HG03103 (cell line): ENCODE data around the gene MUSK.
"Not testable (repeated sequence)": the region's sequence is repeated elsewhere in the genome, so short reads cannot be mapped to it uniquely, and the experiment has no call there.

ENCODE experiments used
- ATAC-seq: cut with Tn5 transposase; IDR thresholded peaks from one replicate; pipeline ENCODE4 v1.9.1; 2021; ENCODE audit warnings: low read depth; ENCODE audit not compliant: unreplicated experiment

Gene MUSK

GRCh38 chr9:110807956-110808598, 139.5 kb downstream of the MUSK start:
- ATAC-seq, result peak; percentile 46

GRCh38 chr9:110808599-110808980, 140.0 kb downstream of the MUSK start:
- ATAC-seq, result peak; percentile 91

GRCh38 chr9:110809038-110809595, 140.5 kb downstream of the MUSK start:
- peak; percentile 40 for ATAC-seq

- ATAC-seq, result no peak
Measured at GRCh38 chr9:110810262-110810976, 141.8 kb downstream of the MUSK start.

GRCh38 chr9:110812886-110813285, 144.3 kb downstream of the MUSK start:
- no peak for ATAC-seq

- ATAC-seq, result no peak
Measured at GRCh38 chr9:110814159-110814558, 145.6 kb downstream of the MUSK start.

GRCh38 chr9:110815361-110815760, 146.8 kb downstream of the MUSK start:
- no peak for ATAC-seq

- ATAC-seq, result no peak
Measured at GRCh38 chr9:110820381-110820780, 151.8 kb downstream of the MUSK start.

- ATAC-seq, result peak; percentile 98
Measured at GRCh38 chr9:110821064-110821463, 152.5 kb downstream of the MUSK start.

GRCh38 chr9:110825129-110825528, 156.5 kb downstream of the MUSK start:
- ATAC-seq, result not testable (repeated sequence)

- no peak for ATAC-seq
Measured at GRCh38 chr9:110825950-110826349, 157.4 kb downstream of the MUSK start.

- not testable (repeated sequence) for ATAC-seq
Measured at GRCh38 chr9:110826400-110826799, 157.8 kb downstream of the MUSK start.

- no peak for ATAC-seq
Measured at GRCh38 chr9:110828264-110828663, 159.7 kb downstream of the MUSK start.

- no peak for ATAC-seq
Measured at GRCh38 chr9:110830495-110830894, 161.9 kb downstream of the MUSK start.

GRCh38 chr9:110832926-110833325, 164.3 kb downstream of the MUSK start:
- ATAC-seq, result no peak

GRCh38 chr9:110835404-110835803, 166.8 kb downstream of the MUSK start:
- ATAC-seq, result no peak

GRCh38 chr9:110835859-110836271, 167.3 kb downstream of the MUSK start:
- ATAC-seq, result no peak

GRCh38 chr9:110837401-110838005, 168.9 kb downstream of the MUSK start:
- no peak for ATAC-seq

GRCh38 chr9:110842169-110842568, 173.6 kb downstream of the MUSK start:
- no peak for ATAC-seq

- ATAC-seq, result no peak
Measured at GRCh38 chr9:110842986-110843385, 174.4 kb downstream of the MUSK start.

- no peak for ATAC-seq
Measured at GRCh38 chr9:110844121-110844520, 175.5 kb downstream of the MUSK start.
